Neutrophil (primary cell): Measurements from ENCODE around the gene NT5C1B.
A peak's percentile ranks its signal among the peaks of the same experiment; 100 is the strongest.

ENCODE experiments used
- H3K27ac ChIP-seq: fragments of 200-600 bp; sonication (generic); 2 replicates; pipeline ENCODE4 v1.5.1; 2016; ENCODE audit warnings: mild to moderate bottlenecking, moderate library complexity
- H3K27me3 ChIP-seq: fragments of 200-600 bp; sonication (generic); 2 replicates; pipeline ENCODE4 v1.6.0; 2016; ENCODE audit warnings: mild to moderate bottlenecking
- H3K36me3 ChIP-seq: fragments of 200-600 bp; sonication (generic); 2 replicates; pipeline ENCODE4 v1.5.1; 2017
- H3K4me1 ChIP-seq, 2 experiments: fragments of 200-600 bp in 1 of 2; sonication (generic) in 1 of 2; 1 replicate in 1 of 2; 2 replicates in 1 of 2; pipeline versions ENCODE4 v1.5.1 to v1.6.1; 2013 to 2016; ENCODE audit warnings: low read depth in 1 of 2, low read length in 1 of 2, mild to moderate bottlenecking in 1 of 2, moderate library complexity in 1 of 2; ENCODE audit not compliant: control insufficient read depth in 1 of 2, insufficient read depth in 1 of 2
- H3K4me3 ChIP-seq, 2 experiments: fragments of 200-600 bp in 1 of 2; sonication (generic) in 1 of 2; 1 replicate in 1 of 2; 2 replicates in 1 of 2; pipeline ENCODE4 v1.5.1; 2013 to 2016; ENCODE audit warnings: low read depth in 1 of 2, low read length in 1 of 2, mild to moderate bottlenecking in 1 of 2, moderate library complexity in 1 of 2
- H3K9me3 ChIP-seq: fragments of 200-600 bp; sonication (generic); 2 replicates; pipeline ENCODE4 v1.5.1; 2016
- TF ChIP-seq, protein P1 (sequence below): fragments of 200-600 bp; sonication (generic); IDR thresholded peaks from 2 replicates; pipeline ENCODE4 v1.5.1; 2016; ENCODE audit warnings: antibody characterized with exemption

Gene NT5C1B

GRCh38 chr2:18580606-18581005 is 8.8 kb downstream of the NT5C1B start:
- H3K36me3 ChIP-seq = no peaks in the 10 kb centered on the region
- H3K9me3 ChIP-seq = no peaks in the 10 kb centered on the region
- no peak overlapping the region for H3K4me3 ChIP-seq
- H3K4me1 ChIP-seq = no peaks in the 10 kb centered on the region
- TF ChIP-seq, protein P1, sequence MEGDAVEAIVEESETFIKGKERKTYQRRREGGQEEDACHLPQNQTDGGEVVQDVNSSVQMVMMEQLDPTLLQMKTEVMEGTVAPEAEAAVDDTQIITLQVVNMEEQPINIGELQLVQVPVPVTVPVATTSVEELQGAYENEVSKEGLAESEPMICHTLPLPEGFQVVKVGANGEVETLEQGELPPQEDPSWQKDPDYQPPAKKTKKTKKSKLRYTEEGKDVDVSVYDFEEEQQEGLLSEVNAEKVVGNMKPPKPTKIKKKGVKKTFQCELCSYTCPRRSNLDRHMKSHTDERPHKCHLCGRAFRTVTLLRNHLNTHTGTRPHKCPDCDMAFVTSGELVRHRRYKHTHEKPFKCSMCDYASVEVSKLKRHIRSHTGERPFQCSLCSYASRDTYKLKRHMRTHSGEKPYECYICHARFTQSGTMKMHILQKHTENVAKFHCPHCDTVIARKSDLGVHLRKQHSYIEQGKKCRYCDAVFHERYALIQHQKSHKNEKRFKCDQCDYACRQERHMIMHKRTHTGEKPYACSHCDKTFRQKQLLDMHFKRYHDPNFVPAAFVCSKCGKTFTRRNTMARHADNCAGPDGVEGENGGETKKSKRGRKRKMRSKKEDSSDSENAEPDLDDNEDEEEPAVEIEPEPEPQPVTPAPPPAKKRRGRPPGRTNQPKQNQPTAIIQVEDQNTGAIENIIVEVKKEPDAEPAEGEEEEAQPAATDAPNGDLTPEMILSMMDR = no peak
- no peak overlapping the region for H3K27ac ChIP-seq
- H3K27me3 ChIP-seq = no peaks in the 10 kb centered on the region

- no peaks in the 10 kb centered on the region for H3K27me3 ChIP-seq
- TF ChIP-seq, protein P1 = no peak
- H3K4me1 ChIP-seq = no peaks in the 10 kb centered on the region
- H3K4me3 ChIP-seq = no peak overlapping the region
- H3K36me3 ChIP-seq = no peaks in the 10 kb centered on the region
- H3K9me3 ChIP-seq = no peaks in the 10 kb centered on the region
- H3K27ac ChIP-seq = no peak overlapping the region
These were observed 11.3 kb downstream of the NT5C1B start for GRCh38 chr2:18578033-18578432.

- no peaks in the 10 kb centered on the region for H3K36me3 ChIP-seq
- TF ChIP-seq, protein P1 = no peak
These were observed 23.1 kb downstream of the NT5C1B start for GRCh38 chr2:18566145-18566769.

GRCh38 chr2:18560797-18561085 is 28.6 kb downstream of the NT5C1B start:
- peak overlapping the region; percentile 68 to 70 for H3K4me3 ChIP-seq
- TF ChIP-seq, protein P1 = no peak
- H3K36me3 ChIP-seq = no peaks in the 10 kb centered on the region

More at GRCh38 chr2:18566145-18566769, 23.1 kb downstream of the NT5C1B start:
- Histone ChIP-seq H3K4me3 (no peak overlapping the region), H3K27me3 (no peaks in the 10 kb centered on the region), H3K4me1 (no peaks in the 10 kb centered on the region), H3K9me3 (no peaks in the 10 kb centered on the region), H3K27ac (no peak overlapping the region)

GRCh38 chr2:18560031-18560796 is 29.2 kb downstream of the NT5C1B start, which contains the start of gene RDH14:
Gene RDH14, minus strand, starts transcription at chr2:18560653. Its CDS starts 81 bp downstream, at chr2:18560572.
- Histone ChIP-seq H3K27me3 (no peaks in the 10 kb centered on the region), H3K36me3 (no peaks in the 10 kb centered on the region), H3K9me3 (no peaks in the 10 kb centered on the region), H3K4me1 (peaks cover 8 to 12% of the 10 kb centered on the region in 2 experiments), H3K27ac (peak within 1 kb of the TSS; percentile 27), H3K4me3 (peak within 1 kb of the TSS; percentile 68 to 70)
- TF ChIP-seq, protein P1 = no peak

More at GRCh38 chr2:18560797-18561085, 28.6 kb downstream of the NT5C1B start:
- H3K27me3 ChIP-seq = no peaks in the 10 kb centered on the region
- H3K9me3 ChIP-seq = no peaks in the 10 kb centered on the region
- peaks cover 8 to 12% of the 10 kb centered on the region in 2 experiments for H3K4me1 ChIP-seq
- no peak overlapping the region for H3K27ac ChIP-seq
